IPS-18c (cell line): Measurements from ENCODE around the gene SCAMP4.

Experiments
- H3K4me3 ChIP-seq: 2 replicates; pipeline ENCODE4 v1.7.0; 2013; ENCODE audit warnings: low read depth, mild to moderate bottlenecking, low read length, moderate library complexity; ENCODE audit not compliant: insufficient read depth
- H3K9me3 ChIP-seq: one replicate; pipeline ENCODE4 v1.6.1; 2013; ENCODE audit warnings: mild to moderate bottlenecking, low read length, moderate library complexity; ENCODE audit not compliant: control insufficient read depth, insufficient read depth

Gene SCAMP4

DNA sequence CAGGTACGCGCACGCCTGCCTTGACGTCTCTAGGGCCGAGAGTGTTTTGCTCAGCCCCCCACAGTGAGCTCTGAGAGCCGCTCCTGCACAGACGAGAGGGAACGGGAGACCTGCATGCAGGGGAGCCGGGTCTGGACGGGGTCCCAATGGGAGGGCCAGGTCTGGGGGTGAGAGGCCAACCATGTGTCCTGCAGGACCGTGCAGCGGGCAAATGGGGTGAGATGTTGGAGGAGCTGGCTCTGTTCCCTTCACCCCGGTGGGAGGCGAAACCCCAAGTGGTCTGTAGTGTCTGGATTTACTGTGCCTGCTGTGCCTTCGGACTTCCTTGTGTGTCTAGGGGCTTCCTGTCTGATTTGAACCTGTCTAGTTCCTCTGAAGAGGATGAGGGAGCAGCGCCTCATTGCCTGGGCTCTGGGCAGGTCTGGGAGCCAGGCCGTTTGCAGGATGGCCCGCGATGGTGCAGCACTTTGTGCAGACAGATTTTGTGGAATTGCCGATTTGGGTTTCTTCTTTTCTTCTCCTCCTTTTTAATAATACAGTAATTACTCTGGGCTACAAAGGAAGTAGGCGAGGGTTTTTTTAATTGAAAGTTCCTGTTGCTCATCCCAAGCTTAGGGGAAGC lies 37.8 kb downstream of the SCAMP4 start:
- H3K9me3 ChIP-seq = peaks cover 2% of the 10 kb centered on the region
- peak overlapping the region; percentile 88 for H3K4me3 ChIP-seq

DNA sequence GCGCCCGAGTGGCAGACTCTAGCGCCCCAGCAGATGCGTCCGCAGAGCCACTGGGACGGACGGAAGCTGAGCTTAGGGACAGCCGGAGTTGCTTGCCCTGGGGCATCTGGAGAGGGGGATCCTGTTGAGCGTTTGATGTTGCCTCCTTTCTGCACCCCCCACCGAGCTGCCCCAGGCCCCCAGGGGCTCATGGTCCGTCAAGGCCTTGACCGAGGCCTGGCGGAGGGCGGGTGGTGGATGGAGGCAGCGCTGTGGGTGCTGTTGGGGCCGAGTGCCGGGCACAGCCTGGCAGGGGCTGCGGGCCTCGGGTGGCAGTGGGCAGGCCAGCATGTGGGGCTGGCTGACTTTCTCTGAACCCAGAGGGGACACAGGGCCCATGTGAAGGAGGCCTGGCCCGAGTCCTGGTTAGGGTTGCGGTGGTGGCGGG lies 38.5 kb downstream of the SCAMP4 start:
- no peak overlapping the region for H3K4me3 ChIP-seq
- peaks cover 2% of the 10 kb centered on the region for H3K9me3 ChIP-seq

DNA sequence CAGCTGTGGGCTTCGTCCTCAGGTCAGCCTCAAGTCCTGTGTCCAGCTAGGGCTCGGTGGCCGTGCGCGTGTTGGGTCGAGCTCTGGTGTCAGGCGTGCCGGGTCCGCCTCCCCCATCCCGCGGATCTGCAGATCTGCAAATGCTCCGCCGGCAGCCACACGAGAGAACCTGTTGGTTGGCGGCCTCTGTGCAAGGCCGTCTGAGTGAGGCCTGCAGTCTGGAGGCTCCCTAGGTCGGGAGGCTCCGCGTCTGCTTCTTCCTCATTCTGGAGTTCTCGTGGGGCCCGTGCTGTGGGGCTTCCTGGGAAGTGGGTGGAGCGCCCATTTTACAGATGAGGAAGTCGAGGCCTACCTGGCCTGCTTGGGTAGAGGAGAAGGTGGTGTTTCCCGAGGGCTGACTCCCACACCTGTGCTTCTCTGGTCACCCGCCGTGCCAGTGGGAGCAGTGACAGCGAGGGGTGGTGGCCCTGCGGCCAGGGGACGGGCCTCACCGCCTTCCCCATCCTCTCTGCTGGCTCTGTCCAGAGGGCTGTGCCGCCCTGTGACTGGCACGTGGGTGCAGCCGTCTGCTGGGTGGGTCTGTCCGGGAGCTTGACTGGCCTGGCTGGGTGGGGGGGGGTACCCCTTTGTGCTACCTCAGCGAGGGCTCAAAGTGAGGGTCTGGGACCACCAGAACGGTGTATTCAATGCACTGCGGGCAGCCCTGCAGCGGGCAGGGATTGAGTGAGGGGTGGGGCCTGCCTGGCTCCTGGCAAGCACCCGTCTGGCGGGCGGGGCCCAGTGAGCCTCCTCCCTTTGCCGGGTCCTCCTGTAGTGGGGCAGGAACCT lies 39.1 kb downstream of the SCAMP4 start:
- H3K4me3 ChIP-seq = no peak overlapping the region
- peaks cover 2% of the 10 kb centered on the region for H3K9me3 ChIP-seq

DNA sequence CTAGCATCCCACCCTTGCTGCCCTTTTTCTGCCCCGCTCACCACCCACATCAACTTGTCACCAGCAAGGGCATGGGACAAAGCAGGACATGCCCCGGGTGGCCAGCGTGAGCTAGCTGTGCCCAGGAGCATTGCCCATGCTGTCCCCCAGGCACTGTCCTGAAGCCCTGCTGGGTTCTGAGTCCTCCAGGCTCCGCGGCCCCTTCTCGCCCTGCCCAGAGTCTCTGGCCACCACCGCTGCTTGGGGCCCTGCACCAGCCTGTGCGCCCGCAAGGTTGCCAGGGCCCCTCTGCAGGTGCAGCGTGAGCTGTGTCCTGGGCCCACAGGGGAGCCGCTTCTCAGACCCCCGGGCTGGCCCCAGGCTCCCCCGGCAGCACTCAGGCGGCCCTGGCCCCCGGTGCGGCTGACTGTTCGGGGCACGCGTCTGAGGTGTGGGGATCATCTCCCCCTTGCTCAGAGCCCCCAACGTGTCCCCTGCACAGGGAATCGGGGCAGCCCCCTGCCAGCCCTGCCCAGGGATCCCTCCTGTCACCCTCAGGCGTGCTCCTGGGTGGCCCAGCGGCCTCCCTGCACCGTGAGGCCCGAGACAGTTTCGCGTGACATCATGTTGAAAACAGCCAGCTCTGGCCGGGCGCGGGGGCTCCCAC lies 39.8 kb downstream of the SCAMP4 start:
- Histone ChIP-seq H3K4me3 (no peak overlapping the region), H3K9me3 (peaks cover 2% of the 10 kb centered on the region)

DNA sequence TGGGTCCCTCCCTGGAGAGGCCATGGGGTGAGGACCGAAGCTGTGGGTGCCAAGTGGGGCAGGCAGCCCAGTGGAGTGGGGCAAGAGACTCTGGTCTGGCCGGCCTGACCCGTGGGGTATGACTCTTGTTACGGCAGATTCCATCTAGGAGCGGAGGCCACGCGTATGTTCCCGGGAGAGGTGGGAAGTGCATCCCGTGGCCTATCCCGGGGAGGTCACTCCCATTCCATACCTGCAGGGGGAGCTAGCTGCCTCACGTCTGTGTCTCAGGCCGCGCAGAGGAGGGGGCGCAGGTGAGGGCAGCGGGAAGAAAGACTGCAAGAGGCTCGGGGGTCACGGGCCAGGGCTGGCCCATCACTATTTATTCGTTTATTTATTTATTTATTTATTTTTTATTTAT lies 40.7 kb downstream of the SCAMP4 start:
- peaks cover 2% of the 10 kb centered on the region for H3K9me3 ChIP-seq
- H3K4me3 ChIP-seq = no peak overlapping the region

DNA sequence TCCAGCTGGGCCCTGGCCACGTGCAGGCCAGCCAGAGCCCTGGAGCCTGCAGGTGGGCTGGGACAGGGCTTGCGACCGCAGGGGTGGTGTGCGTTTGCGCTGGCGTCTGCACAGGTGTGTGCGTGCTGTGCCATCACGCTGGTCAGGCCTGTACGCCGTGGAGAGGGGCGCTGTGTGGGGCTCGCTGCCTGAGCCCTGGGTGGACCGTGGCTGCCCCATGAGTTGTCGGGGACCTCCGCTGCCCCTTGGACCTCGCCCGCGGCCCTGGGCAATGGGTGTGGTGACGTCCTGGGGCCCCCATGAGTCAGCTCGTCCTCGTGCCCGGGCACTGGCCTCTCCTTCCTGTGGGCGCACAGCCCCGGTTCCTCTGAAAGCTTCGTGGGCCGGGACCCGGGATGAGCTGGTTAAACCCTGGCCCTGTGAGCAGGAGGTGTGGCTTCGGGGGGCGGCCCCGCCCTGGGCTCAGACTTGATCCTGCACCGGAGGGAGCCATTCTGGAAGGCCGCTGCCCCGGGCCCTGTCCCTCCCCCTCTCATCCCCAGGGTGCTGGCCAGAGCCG lies 42.5 kb downstream of the SCAMP4 start:
- Histone ChIP-seq H3K9me3 (peaks cover 2% of the 10 kb centered on the region), H3K4me3 (no peak overlapping the region)

DNA sequence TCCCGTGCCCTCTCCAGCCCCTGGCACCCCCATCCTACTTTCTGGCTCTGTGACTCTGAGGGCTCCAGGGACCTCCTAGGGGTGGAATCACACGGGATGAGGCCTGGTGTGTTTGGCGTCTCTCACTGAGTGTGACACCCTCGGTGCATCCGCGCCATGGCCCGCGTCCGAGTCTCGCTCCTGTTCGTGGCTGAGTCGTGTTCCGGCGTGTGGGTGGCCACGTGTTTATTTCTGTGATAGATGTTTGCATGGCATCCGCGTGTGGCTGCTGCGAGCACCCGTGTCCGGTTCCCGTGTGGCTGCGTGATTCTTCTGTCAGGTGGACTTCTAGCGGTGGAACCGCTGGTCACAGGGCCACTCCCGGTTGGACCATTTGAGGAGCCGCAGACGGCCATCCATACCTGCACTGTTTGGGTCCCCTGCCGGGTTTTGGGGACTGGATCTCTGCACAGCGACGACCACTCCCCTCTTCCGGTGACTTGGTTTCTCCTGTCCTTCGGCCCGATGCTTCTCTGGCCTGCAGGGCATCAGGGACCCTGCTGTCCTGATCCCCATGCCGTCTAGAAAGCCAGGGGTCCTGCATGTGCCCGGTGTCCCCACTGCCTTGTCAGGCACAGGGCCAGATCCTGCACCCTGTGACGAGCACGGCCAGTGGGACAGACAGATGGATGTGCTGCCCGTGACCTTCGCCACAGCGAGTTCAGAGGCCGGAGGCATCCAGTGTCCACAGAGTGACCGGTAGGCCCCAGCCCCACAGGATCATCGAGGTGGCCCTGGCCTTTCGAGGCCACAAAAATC lies 44.3 kb downstream of the SCAMP4 start:
- Histone ChIP-seq H3K9me3 (no peaks in the 10 kb centered on the region), H3K4me3 (no peak overlapping the region)

DNA sequence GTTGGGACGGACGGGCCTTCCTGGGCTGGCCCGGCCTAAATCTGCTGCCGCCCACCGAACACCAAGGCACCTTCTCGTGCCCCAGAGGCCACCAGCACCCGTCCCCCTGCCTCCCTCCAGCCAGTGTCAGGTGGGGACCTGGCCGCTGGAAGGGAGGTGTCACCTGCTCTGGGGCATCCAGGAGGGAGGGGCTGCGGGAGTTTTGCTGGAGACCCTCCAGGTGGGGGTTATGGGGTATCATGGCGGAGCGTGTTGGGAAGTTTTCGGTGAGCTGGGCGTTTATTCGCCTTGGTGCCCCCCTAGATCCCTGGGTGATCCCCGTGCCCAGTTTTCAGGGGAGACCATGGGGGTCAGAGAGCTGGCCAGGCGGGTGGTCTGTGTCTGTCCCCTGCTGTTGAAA lies 45.4 kb downstream of the SCAMP4 start:
- no peak overlapping the region for H3K4me3 ChIP-seq
- H3K9me3 ChIP-seq = no peaks in the 10 kb centered on the region

DNA sequence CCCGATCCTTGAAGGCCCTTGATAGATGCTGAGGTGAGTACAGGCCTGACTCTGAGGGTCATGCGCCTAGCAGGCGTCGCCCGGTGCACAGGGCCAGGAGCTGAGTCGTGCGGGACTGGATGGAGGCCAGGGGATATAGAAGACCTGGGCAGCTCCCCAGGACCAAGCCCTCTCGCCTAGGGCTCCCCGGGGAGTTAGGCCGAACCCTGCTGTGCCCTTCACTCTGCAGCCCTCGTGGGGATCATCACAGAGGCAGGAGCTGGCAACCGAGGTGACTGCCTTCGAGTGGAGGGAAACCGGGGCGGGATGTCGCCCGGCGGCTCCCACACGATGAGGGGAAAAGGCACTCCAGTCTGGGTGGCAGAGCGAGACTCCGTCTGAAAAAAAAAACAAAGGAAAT lies 47.4 kb downstream of the SCAMP4 start:
- no peak overlapping the region for H3K4me3 ChIP-seq
- no peaks in the 10 kb centered on the region for H3K9me3 ChIP-seq

DNA sequence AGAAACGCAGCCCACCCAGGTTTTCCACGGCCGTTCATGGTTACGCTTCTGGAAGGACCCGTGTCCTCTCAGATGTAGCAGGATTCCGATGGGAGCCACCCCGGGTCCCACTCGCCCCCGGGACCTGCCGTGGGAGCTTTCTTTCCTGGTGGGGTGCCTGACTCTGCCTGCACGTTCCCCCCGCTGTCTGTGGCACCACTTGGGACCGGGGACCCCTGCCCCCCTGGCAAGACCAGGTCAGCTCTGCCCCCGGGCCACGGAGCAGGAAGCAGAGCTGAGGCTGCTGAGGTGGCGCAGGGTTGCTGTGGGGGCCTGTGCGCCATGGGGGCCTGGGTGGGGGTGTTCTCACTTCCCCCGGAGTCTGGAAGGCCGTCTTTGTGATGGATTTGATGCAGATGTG lies 47.8 kb downstream of the SCAMP4 start:
- Histone ChIP-seq H3K4me3 (no peak overlapping the region), H3K9me3 (no peaks in the 10 kb centered on the region)

DNA sequence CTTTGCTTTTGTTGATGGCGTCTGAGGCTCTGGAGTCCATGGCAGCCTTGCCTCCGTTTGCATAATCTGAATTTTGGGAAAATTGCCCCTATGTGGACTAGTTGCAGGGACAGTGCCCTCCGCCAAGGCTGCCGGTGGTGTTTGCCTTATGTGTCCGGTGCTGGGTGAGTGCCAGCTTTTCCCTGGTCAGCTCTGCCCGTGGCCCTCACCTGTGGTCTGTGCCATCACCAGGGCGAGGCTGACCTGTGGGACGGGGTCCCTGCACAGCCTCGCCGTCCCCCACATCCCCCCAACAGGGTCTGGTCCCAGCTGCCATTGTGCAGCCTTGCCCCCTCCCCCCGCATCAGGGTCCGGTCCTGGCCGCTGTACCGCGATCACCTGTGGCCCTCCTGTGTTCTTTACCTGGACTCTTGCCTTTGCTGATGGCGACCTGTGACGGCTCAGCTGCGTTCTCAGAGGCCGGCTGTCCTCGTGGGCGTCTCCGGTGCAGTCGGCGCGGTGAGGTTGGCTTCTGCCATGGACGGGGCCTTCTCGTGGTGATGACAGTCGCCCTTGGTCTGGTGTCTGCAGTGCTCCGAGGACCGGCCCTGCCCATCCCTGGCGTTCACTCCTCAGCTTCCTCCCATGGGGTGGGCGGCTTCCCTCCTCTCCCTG lies 48.4 kb downstream of the SCAMP4 start:
- no peak overlapping the region for H3K4me3 ChIP-seq
- no peaks in the 10 kb centered on the region for H3K9me3 ChIP-seq

DNA sequence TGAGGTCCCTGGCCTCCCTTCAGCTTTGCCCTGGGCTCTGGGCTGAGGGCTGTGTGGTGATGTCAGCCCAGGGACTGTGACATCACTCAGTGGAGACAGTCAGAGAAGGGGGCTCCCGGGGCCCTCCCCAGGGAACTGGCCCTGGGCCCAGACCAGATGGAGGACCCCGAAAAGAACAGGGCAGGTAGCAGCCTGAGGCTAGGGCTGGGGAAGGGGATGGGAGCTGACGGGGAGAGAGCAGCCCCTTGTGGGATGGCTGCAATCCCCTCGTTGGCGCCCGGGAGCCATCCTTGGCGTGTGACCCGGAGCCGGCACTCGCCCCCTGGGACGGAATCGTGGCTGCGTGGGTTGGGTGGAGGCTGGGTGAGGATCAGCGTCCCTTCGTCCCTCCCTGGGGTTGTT lies 49.3 kb downstream of the SCAMP4 start:
- Histone ChIP-seq H3K9me3 (no peaks in the 10 kb centered on the region), H3K4me3 (no peak overlapping the region)

DNA sequence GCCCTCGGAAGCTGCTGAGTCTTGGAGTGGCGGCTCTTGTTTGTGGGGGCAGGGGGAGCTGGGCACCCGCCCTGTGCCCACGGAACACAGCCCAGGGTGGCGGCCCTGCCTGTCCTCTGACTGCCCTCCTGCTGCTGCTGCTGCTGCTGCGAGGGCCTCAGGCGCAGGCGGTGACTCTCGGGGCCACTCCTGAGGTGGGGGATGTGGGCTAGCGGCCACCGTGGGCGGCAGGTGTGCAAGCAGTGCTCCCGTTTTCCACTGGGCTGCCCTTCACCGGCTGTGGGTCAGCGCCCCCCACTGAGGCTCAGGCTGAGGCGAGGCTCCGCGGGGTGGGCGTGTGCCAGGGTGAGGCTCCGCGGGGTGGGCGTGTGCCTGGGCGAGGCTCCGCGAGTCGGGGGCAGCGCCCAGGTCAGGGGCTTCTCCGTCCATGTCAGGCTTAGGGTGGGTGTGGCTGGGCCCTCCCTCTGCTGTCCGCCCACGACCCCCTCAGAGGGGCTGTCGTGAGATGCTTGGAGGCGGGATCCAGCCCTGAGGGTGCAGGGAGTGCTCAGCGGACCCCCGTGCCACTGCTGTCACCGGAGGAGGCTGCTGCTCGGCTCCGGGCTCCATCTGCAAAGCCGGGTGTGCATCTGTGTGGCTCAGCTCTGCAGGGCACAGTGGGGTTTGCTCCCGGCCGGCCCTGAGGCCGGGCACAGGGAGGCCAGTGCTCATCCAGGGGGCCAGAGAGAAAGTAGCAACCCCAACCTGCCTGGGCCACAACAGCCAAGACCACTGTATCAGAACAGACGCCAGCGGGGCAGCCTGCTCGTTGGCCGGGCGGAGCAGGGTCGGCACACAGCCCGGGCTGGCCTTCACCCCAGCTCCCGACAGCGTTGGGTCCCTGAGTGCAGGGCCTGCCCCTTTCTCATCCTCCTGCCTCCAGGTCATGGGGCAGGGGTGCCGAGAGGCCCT lies 50.2 kb downstream of the SCAMP4 start:
- no peaks in the 10 kb centered on the region for H3K9me3 ChIP-seq

DNA sequence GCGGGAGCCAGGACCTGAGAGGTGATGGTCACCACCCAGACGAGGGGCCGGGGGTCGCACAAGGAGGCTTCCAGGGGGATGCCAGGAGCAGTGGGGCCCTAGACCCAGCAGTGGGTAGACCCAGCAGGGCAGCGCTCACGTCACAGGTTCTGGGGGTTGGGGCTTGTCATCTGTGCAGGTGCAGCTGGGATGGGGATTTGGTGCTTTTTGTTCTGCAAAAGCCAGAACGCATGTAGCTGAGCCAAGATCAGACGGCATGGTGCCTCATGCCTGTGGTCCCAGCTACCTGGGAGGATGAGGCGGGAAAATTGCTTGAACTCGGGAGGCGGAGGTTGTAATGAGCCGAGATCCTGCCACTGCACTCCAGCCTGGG lies 50.9 kb downstream of the SCAMP4 start:
- Histone ChIP-seq H3K9me3 (no peaks in the 10 kb centered on the region), H3K4me3 (no peak overlapping the region)

More for the DNA sequence above, 50.2 kb downstream of the SCAMP4 start:
- H3K4me3 ChIP-seq = no peak overlapping the region

DNA sequence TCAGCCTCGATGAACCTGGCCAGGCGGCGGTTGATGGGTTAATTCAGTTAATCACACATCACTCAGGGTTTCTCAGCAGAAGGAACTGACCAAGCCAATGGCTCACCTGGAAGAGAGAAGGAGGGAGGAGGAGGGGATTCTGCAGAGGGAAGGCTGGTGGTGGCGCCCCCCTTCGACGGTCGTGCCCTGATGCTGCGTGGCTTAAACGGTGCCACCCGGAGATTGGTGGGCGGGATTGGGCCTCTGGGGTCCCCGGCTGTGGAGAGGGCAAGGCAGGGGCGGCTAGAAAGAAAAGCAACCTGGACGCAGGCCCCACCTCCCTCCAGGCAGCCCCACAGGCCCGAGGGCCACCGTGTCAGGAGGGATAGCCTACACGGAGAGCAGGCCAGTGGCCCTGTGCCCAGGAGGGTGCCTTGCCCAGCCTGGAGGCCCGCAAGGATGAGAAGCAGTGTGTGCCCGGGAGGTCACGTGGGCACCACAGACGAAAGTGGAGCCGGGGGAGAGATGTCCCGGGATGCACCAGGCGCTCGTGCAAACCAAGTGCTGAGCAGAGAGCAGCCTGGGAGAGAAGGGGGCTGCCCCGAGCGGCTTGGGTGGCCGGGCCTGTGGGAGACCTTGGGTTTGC lies 51.8 kb downstream of the SCAMP4 start:
- H3K4me3 ChIP-seq = no peak overlapping the region
- H3K9me3 ChIP-seq = no peaks in the 10 kb centered on the region
